Fibroblast of lung (primary cell): ENCODE measurements around the gene WAC. TPM values are rescaled to one million over a fixed set of nuclear protein-coding genes. Genes with fewer than 3 reads are reported as not detected.

Source experiments
- DNase-seq, 2 donors: peaks; one replicate each; pipeline versions ENCODE4 v3.0.0 to v3.0.0-alpha.2; 2010; ENCODE audit warnings: low read depth in 2 of 2
- H2AFZ ChIP-seq: 2 replicates; pipeline ENCODE4 v1.5.1; 2012; ENCODE audit warnings: low read length, control low read depth, inconsistent platforms
- H3K27ac ChIP-seq: 2 replicates; pipeline ENCODE4 v1.5.1; 2011; ENCODE audit warnings: low read length, control low read depth; ENCODE audit not compliant: insufficient read depth
- H3K27me3 ChIP-seq: 2 replicates; pipeline ENCODE4 v1.5.1; 2011; ENCODE audit warnings: mild to moderate bottlenecking, low read length; ENCODE audit not compliant: control insufficient read depth, insufficient read depth
- H3K36me3 ChIP-seq: 2 replicates; pipeline ENCODE4 v1.5.1; 2011; ENCODE audit warnings: low read length; ENCODE audit not compliant: control insufficient read depth, insufficient read depth
- H3K4me1 ChIP-seq: 2 replicates; pipeline ENCODE4 v1.5.1; 2011; ENCODE audit warnings: low read length; ENCODE audit not compliant: control insufficient read depth, insufficient read depth; ENCODE audit errors: extremely low read depth
- H3K4me2 ChIP-seq: 2 replicates; pipeline ENCODE4 v1.5.1; 2011; ENCODE audit warnings: low read length, control low read depth; ENCODE audit not compliant: insufficient read depth; ENCODE audit errors: extremely low read depth
- H3K4me3 ChIP-seq, 4 experiments: fragments of 200-600 bp in 1 of 4; sonication (generic) in 1 of 4; replicated peaks in 1 of 4; 2 replicates each; pipeline ENCODE4 v1.5.1; 2011 to 2016; ENCODE audit warnings: low read length in 4 of 4, low read depth in 3 of 4, mild to moderate bottlenecking in 3 of 4, control low read depth in 2 of 4, inconsistent platforms in 1 of 4, mixed read lengths in 1 of 4; ENCODE audit not compliant: insufficient read depth in 1 of 4; ENCODE audit errors: control extremely low read depth in 1 of 4
- H3K79me2 ChIP-seq: 2 replicates; pipeline ENCODE4 v1.5.1; 2012; ENCODE audit warnings: mild to moderate bottlenecking, low read length, inconsistent platforms; ENCODE audit not compliant: control insufficient read depth, insufficient read depth
- H3K9ac ChIP-seq: 2 replicates; pipeline ENCODE4 v1.5.1; 2011; ENCODE audit warnings: mild to moderate bottlenecking, low read length, control low read depth; ENCODE audit not compliant: insufficient read depth
- H3K9me3 ChIP-seq: 2 replicates; pipeline ENCODE4 v1.5.1; 2012; ENCODE audit warnings: low read depth, low read length; ENCODE audit not compliant: control insufficient read depth, insufficient read depth
- H4K20me1 ChIP-seq: 2 replicates; pipeline ENCODE4 v1.5.1; 2011; ENCODE audit warnings: low read length; ENCODE audit not compliant: control insufficient read depth, insufficient read depth; ENCODE audit errors: extremely low read depth
- EZH2 ChIP-seq: IDR thresholded peaks from 2 replicates; pipeline ENCODE4 v1.5.1; 2012; ENCODE audit warnings: low read length, control low read depth, mild to moderate bottlenecking; ENCODE audit errors: missing control alignments
- polyA plus RNA-seq, 2 donors: library from polyadenylated mRNA; depleted of rRNA in 1 of 2; stranded (reverse) in 1 of 2; unstranded in 1 of 2; fragments of >200 nt; gene quantifications; 2 replicates each; pipeline ENCODE4 v1.2.1, GENCODE V29; 2011 to 2012; ENCODE audit warnings: missing spikeins in 1 of 2
- total RNA-seq: library from RNA; depleted of rRNA; stranded (reverse); fragments of >200 nt; gene quantifications from 2 replicates; pipeline ENCODE4 v1.2.1, GENCODE V29; 2014
- TF ChIP-seq, protein P1 (sequence below), 2 donors: IDR thresholded peaks in 1 of 2; conservative IDR thresholded peaks in 1 of 2; 1 replicate in 1 of 2; 2 replicates in 1 of 2; pipeline ENCODE4 v1.5.1; 2011 to 2012; ENCODE audit warnings: low read length in 2 of 2, control low read depth in 1 of 2, inconsistent platforms in 1 of 2, low read depth in 1 of 2, mild to moderate bottlenecking in 1 of 2

WAC gene
- total and polyA plus RNA-seq, 2 donors (not counting 1 experiment from before 2014, with no cell fraction given), result 65.7 to 94.2 TPM

DNA sequence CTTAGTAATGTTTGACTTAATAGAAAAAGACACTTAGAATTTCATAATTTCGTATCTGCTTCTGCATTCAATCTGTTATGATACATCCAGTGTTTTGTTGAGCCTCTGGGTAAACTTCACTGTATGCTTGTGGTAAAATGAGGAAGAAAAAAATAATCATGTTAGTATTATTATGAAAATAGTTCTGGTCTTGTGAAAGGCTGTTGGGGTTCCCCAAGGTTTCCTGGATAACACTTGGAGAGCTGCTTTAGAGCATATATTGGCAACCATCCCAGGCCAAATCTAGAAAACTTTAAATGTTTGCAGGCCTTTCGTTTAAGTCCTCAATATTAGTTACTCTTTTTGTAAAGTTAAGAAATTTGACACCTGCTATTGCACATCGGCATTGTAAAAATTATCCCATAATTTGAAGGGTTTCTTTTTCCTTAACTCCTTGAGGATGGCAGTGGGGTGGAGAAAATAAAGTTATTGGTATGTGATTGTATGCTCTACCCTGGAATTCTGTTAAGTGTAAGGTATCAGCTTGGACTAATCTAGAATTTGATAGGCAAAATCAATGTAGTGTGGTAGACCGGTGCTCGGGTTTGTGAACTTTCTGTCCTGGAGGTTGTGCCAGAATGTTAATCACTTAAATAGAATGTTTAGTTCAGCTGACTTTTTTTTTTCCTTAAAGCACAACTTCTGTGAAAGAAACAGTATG, 54.5 kb downstream of the WAC start:
- no peak for TF ChIP-seq EZH2
- TF ChIP-seq, protein P1, sequence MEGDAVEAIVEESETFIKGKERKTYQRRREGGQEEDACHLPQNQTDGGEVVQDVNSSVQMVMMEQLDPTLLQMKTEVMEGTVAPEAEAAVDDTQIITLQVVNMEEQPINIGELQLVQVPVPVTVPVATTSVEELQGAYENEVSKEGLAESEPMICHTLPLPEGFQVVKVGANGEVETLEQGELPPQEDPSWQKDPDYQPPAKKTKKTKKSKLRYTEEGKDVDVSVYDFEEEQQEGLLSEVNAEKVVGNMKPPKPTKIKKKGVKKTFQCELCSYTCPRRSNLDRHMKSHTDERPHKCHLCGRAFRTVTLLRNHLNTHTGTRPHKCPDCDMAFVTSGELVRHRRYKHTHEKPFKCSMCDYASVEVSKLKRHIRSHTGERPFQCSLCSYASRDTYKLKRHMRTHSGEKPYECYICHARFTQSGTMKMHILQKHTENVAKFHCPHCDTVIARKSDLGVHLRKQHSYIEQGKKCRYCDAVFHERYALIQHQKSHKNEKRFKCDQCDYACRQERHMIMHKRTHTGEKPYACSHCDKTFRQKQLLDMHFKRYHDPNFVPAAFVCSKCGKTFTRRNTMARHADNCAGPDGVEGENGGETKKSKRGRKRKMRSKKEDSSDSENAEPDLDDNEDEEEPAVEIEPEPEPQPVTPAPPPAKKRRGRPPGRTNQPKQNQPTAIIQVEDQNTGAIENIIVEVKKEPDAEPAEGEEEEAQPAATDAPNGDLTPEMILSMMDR (conservative IDR thresholded peaks at IDR 0.05 in 1 of 2, IDR thresholded peaks at IDR 0.05 in 1 of 2; ENCODE audit: low read depth in 1 of 2, low read length in 2 of 2), result no peak
- no peaks in the 10 kb centered on the region for H3K9me3 ChIP-seq
- no peaks in the 10 kb centered on the region for H3K27me3 ChIP-seq
- H3K4me2 ChIP-seq, result peak overlapping the region; percentile 32
- H3K4me3 ChIP-seq, result no peak overlapping the region
- peaks cover 68% of the 10 kb centered on the region for H3K79me2 ChIP-seq
- DNase-seq, result peak; percentile 17 to 65
- peaks cover 20% of the 10 kb centered on the region for H3K4me1 ChIP-seq
- H3K27ac ChIP-seq, result no peak overlapping the region
- peaks cover 7% of the 10 kb centered on the region for H4K20me1 ChIP-seq
- no peak overlapping the region for H3K9ac ChIP-seq
- H3K36me3 ChIP-seq, result peaks cover 11% of the 10 kb centered on the region
- no peak overlapping the region for H2AFZ ChIP-seq

DNA sequence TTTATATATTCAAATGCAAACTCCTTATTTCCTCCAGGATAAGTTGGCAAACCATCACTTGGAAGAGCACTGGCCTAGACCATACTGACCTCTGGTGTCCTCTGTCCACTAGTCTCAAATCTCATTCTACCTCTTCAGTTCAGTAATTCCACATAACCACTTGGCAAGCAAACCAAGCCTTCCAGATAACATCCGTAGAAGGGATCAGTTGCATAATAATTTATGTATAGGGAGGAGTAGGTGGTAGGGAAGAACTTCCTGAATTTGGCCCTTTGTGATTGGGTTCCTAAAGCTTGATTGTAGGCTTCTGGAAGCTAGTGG, 55.0 kb downstream of the WAC start:
- H3K36me3 ChIP-seq, result peaks cover 11% of the 10 kb centered on the region
- no peak overlapping the region for H3K9ac ChIP-seq
- peaks cover 65% of the 10 kb centered on the region for H3K79me2 ChIP-seq
- H3K27ac ChIP-seq, result no peak overlapping the region
- peak; percentile 77 to 84 for DNase-seq
- H2AFZ ChIP-seq, result no peak overlapping the region
- no peaks in the 10 kb centered on the region for H3K27me3 ChIP-seq
- H4K20me1 ChIP-seq, result peaks cover 5% of the 10 kb centered on the region
- H3K9me3 ChIP-seq, result no peaks in the 10 kb centered on the region
- peak overlapping the region; percentile 32 for H3K4me2 ChIP-seq
- TF ChIP-seq EZH2, result no peak
- TF ChIP-seq, protein P1 (conservative IDR thresholded peaks at IDR 0.05 in 1 of 2, IDR thresholded peaks at IDR 0.05 in 1 of 2; ENCODE audit: low read depth in 1 of 2, low read length in 2 of 2), result peak in 1 of 2 donors; percentile 23
- peaks cover 20% of the 10 kb centered on the region for H3K4me1 ChIP-seq
- H3K4me3 ChIP-seq, result no peak overlapping the region

DNA sequence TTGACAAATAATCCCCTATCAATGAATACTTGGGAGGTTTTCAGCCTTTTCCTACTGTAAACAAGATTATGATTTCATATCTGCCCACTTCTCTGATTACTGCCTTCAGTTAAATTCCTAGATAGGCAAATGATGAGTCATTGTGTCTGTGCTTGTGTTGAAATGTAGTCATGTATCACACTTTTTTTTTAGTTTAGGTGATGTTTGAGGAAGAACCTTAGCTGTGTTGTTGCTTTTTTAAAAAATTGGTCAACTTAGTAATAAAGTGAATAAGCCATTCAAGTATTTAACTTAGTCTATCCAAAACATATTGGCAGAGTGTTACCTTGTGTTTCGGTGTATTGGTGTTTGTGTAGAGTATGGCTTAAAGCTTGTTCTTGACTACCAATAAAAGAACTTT, 60.0 kb downstream of the WAC start:
- peaks cover 3% of the 10 kb centered on the region for H4K20me1 ChIP-seq
- H3K4me3 ChIP-seq, result no peak overlapping the region
- no peak overlapping the region for H3K4me2 ChIP-seq
- H3K9ac ChIP-seq, result no peak overlapping the region
- peak; percentile 57 to 86 for DNase-seq
- H2AFZ ChIP-seq, result no peak overlapping the region
- TF ChIP-seq EZH2, result no peak
- TF ChIP-seq, protein P1 (conservative IDR thresholded peaks at IDR 0.05 in 1 of 2, IDR thresholded peaks at IDR 0.05 in 1 of 2; ENCODE audit: low read depth in 1 of 2, low read length in 2 of 2), result no peak
- H3K79me2 ChIP-seq, result peaks cover 79% of the 10 kb centered on the region
- peaks cover 9% of the 10 kb centered on the region for H3K36me3 ChIP-seq
- no peaks in the 10 kb centered on the region for H3K9me3 ChIP-seq
- no peak overlapping the region for H3K27ac ChIP-seq
- H3K27me3 ChIP-seq, result no peaks in the 10 kb centered on the region
- H3K4me1 ChIP-seq, result peaks cover 6% of the 10 kb centered on the region
